H9 (cell line): ENCODE results near the gene PRKAG2. TPM values are rescaled to one million over a fixed set of nuclear protein-coding genes. Genes with fewer than 3 reads are reported as not detected.

ENCODE experiments used
- DNase-seq: peaks from one replicate; pipeline ENCODE4 v3.0.0-alpha.2; 2017
- H2AFZ ChIP-seq: one replicate; pipeline ENCODE4 v1.6.1; 2013; ENCODE audit warnings: mild to moderate bottlenecking, low read length, control low read depth, moderate library complexity
- H2AK5ac ChIP-seq: 2 replicates; pipeline ENCODE4 v1.6.1; 2013; ENCODE audit warnings: low read length, control low read depth, mixed read lengths; ENCODE audit not compliant: insufficient read length
- H2BK120ac ChIP-seq: one replicate; pipeline ENCODE4 v1.6.1; 2013; ENCODE audit warnings: low read depth, mild to moderate bottlenecking, low read length, control low read depth, inconsistent platforms; ENCODE audit not compliant: poor library complexity, severe bottlenecking
- H2BK12ac ChIP-seq: 2 replicates; pipeline ENCODE4 v1.6.1; 2013; ENCODE audit warnings: low read length, control low read depth, mixed read lengths, low read depth; ENCODE audit not compliant: insufficient read length
- H2BK15ac ChIP-seq: 2 replicates; pipeline ENCODE4 v1.6.1; 2013; ENCODE audit warnings: low read depth, low read length, control low read depth
- H2BK20ac ChIP-seq: one replicate; pipeline ENCODE4 v1.6.1; 2013; ENCODE audit warnings: low read depth, mild to moderate bottlenecking, low read length, control low read depth, inconsistent platforms; ENCODE audit not compliant: poor library complexity, severe bottlenecking
- H2BK5ac ChIP-seq: 2 replicates; pipeline ENCODE4 v1.6.1; 2013; ENCODE audit warnings: low read length, control low read depth, mixed read lengths; ENCODE audit not compliant: insufficient read length
- H3K14ac ChIP-seq: 2 replicates; pipeline ENCODE4 v1.6.1; 2013; ENCODE audit warnings: low read length, control low read depth; ENCODE audit not compliant: insufficient read depth
- H3K18ac ChIP-seq: 2 replicates; pipeline ENCODE4 v1.6.1; 2013; ENCODE audit warnings: low read depth, mild to moderate bottlenecking, mixed read lengths, low read length, control low read depth; ENCODE audit not compliant: insufficient read length
- H3K23ac ChIP-seq: 2 replicates; pipeline ENCODE4 v1.6.1; 2013; ENCODE audit warnings: low read length, control low read depth, mixed read lengths, low read depth; ENCODE audit not compliant: insufficient read length
- H3K23me2 ChIP-seq: 2 replicates; pipeline ENCODE4 v1.6.1; 2013; ENCODE audit warnings: low read depth, mild to moderate bottlenecking, mixed read lengths, low read length, control low read depth; ENCODE audit not compliant: insufficient read length, poor library complexity, severe bottlenecking
- H3K27ac ChIP-seq: 2 replicates; pipeline ENCODE4 v1.5.1; 2013; ENCODE audit warnings: low read length, control low read depth, mixed read lengths, low read depth; ENCODE audit not compliant: insufficient read length
- H3K27me3 ChIP-seq: 2 replicates; pipeline ENCODE4 v1.6.1; 2013; ENCODE audit warnings: low read length, control low read depth, inconsistent platforms; ENCODE audit not compliant: insufficient read depth
- H3K4ac ChIP-seq: 2 replicates; pipeline ENCODE4 v1.6.1; 2013; ENCODE audit warnings: low read depth, mild to moderate bottlenecking, control low read depth, inconsistent platforms, low read length, moderate library complexity
- H3K4me1 ChIP-seq: 2 replicates; pipeline ENCODE4 v1.6.1; 2013; ENCODE audit warnings: low read length, control low read depth, inconsistent platforms; ENCODE audit not compliant: insufficient read depth
- H3K4me2 ChIP-seq: 2 replicates; pipeline ENCODE4 v1.6.1; 2013; ENCODE audit warnings: low read length, control low read depth, mixed read lengths; ENCODE audit not compliant: insufficient read length, insufficient read depth
- H3K56ac ChIP-seq: 2 replicates; pipeline ENCODE4 v1.6.1; 2013; ENCODE audit warnings: low read depth, mild to moderate bottlenecking, mixed read lengths, low read length, control low read depth; ENCODE audit not compliant: insufficient read length
- H3K79me1 ChIP-seq: 2 replicates; pipeline ENCODE4 v1.6.1; 2013; ENCODE audit warnings: low read depth, mild to moderate bottlenecking, moderate library complexity, low read length, control low read depth, inconsistent platforms; ENCODE audit not compliant: insufficient read depth, poor library complexity, severe bottlenecking
- H3K79me2 ChIP-seq: 2 replicates; pipeline ENCODE4 v1.6.1; 2013; ENCODE audit warnings: low read length, control low read depth, inconsistent platforms; ENCODE audit not compliant: insufficient read depth
- H3K9ac ChIP-seq: 2 replicates; pipeline ENCODE4 v1.6.1; 2013; ENCODE audit warnings: low read length, control low read depth, mixed read lengths; ENCODE audit not compliant: insufficient read length; ENCODE audit errors: extremely low read depth
- H3K9me3 ChIP-seq: one replicate; pipeline ENCODE4 v1.6.1; 2013; ENCODE audit warnings: low read depth, low read length, inconsistent platforms; ENCODE audit not compliant: control insufficient read depth
- H3T11ph ChIP-seq: one replicate; pipeline ENCODE4 v1.6.1; 2013; ENCODE audit warnings: mild to moderate bottlenecking, low read length, control low read depth, inconsistent platforms
- H4K20me1 ChIP-seq: one replicate; pipeline ENCODE4 v1.6.1; 2013; ENCODE audit not compliant: control insufficient read depth, insufficient read length, insufficient read depth
- H4K5ac ChIP-seq: 2 replicates; pipeline ENCODE4 v1.6.1; 2013; ENCODE audit warnings: low read depth, mild to moderate bottlenecking, mixed read lengths, low read length, control low read depth; ENCODE audit not compliant: insufficient read length
- H4K8ac ChIP-seq: replicated peaks from 2 replicates; pipeline ENCODE4 v1.6.1; 2013; ENCODE audit warnings: low read length, control low read depth, mixed read lengths, low read depth; ENCODE audit not compliant: insufficient read length
- H4K91ac ChIP-seq: 2 replicates; pipeline ENCODE4 v1.6.1; 2013; ENCODE audit warnings: low read depth, mild to moderate bottlenecking, moderate library complexity, mixed read lengths, low read length, control low read depth; ENCODE audit not compliant: insufficient read length
- H3K27ac Mint-ChIP-seq, 3 experiments: 2 replicates in 2 of 3; 3 replicates in 1 of 3; pipeline ENCODE4 v1.8.0; 2020 to 2021; ENCODE audit warnings: mixed read lengths in 3 of 3, mild to moderate bottlenecking in 1 of 3, moderate library complexity in 1 of 3
- H3K27me3 Mint-ChIP-seq: 2 replicates; pipeline ENCODE4 v1.8.0; 2021; ENCODE audit warnings: low read depth, mild to moderate bottlenecking, moderate library complexity, mixed read lengths
- H3K36me3 Mint-ChIP-seq, 3 experiments: 2 replicates in 2 of 3; 3 replicates in 1 of 3; pipeline ENCODE4 v1.8.0; 2020 to 2021; ENCODE audit warnings: low read depth in 3 of 3, mixed read lengths in 3 of 3; ENCODE audit not compliant: insufficient read depth in 1 of 3
- H3K4me1 Mint-ChIP-seq, 2 experiments: 2 replicates each; pipeline ENCODE4 v1.8.0; 2020; ENCODE audit warnings: mixed read lengths in 2 of 2
- H3K4me3 Mint-ChIP-seq, 2 experiments: 2 replicates in 1 of 2; 3 replicates in 1 of 2; pipeline ENCODE4 v1.8.0; 2020 to 2021; ENCODE audit warnings: mild to moderate bottlenecking in 2 of 2, mixed read lengths in 2 of 2, moderate library complexity in 1 of 2
- H3K9me3 Mint-ChIP-seq, 2 experiments: 2 replicates in 1 of 2; 3 replicates in 1 of 2; pipeline ENCODE4 v1.8.0; 2020; ENCODE audit warnings: mild to moderate bottlenecking in 2 of 2, mixed read lengths in 2 of 2, moderate library complexity in 1 of 2
- CTCF ChIP-seq: fragments of 200-600 bp; sonication (generic); conservative IDR thresholded peaks from 3 replicates; pipeline ENCODE4 v1.8.0; 2021; ENCODE audit warnings: antibody characterized with exemption, mild to moderate bottlenecking
- WGBS: extraction: QIAGEN DNeasy Blood & Tissue Kit; methylation state at CpG from one replicate; pipeline ENCODE4 v1.1.7; 2013; ENCODE audit warnings: missing lambda C conversion rate, low lambda C conversion rate, mixed read lengths; ENCODE audit not compliant: insufficient read length; ENCODE audit errors: extremely low coverage; 5-methylcytosine and 5-hydroxymethylcytosine counted together
- total RNA-seq: library from RNA; stranded (reverse); gene quantifications from 2 replicates; pipeline ENCODE4 v1.2.1, GENCODE V29; 2021

PRKAG2 gene
- total RNA-seq, 1 experiment from 2014 or later = 11.8 TPM

- Mint-ChIP-seq H3K27ac (peak overlapping the region in 1 of 3 experiments; percentile 27; a peak in 1 of 7 replicates), H3K9me3 (no peaks in the 10 kb centered on the region)
- H2BK5ac ChIP-seq = no peak overlapping the region
Observed at GRCh38 chr7:151850491-151851124, 26.3 kb downstream of the PRKAG2 start.

More at GRCh38 chr7:151850491-151851124, 26.3 kb downstream of the PRKAG2 start:
- Histone ChIP-seq H4K5ac (no peak overlapping the region), H4K91ac (no peak overlapping the region), H3K79me2 (no peaks in the 10 kb centered on the region), H2BK20ac (no peak overlapping the region), H3T11ph (no peak overlapping the region), H3K9ac (no peak overlapping the region), H2BK120ac (no peak overlapping the region), H4K8ac (no peak overlapping the region), H3K4me1 (no peaks in the 10 kb centered on the region), H3K79me1 (no peaks in the 10 kb centered on the region), H3K4ac (no peak overlapping the region), H2AFZ (no peak overlapping the region), H3K23me2 (no peaks in the 10 kb centered on the region), H4K20me1 (no peaks in the 10 kb centered on the region), H3K9me3 (no peaks in the 10 kb centered on the region), H2BK12ac (no peak overlapping the region), H3K4me2 (no peak overlapping the region), H3K18ac (no peak overlapping the region), H3K56ac (no peak overlapping the region), H2BK15ac (no peak overlapping the region), H3K27ac (no peak overlapping the region), H2AK5ac (no peak overlapping the region), H3K14ac (no peak overlapping the region), H3K27me3 (no peaks in the 10 kb centered on the region), H3K23ac (no peak overlapping the region)
- no peak for TF ChIP-seq CTCF
- Mint-ChIP-seq H3K4me3 (no peak overlapping the region), H3K4me1 (peaks cover 0 to 10% of the 10 kb centered on the region in 2 experiments; a peak in 2 of 4 replicates), H3K36me3 (no peaks in the 10 kb centered on the region), H3K27me3 (peaks cover 2% of the 10 kb centered on the region)
- DNase-seq = no peak
- WGBS = no CpG with 5 or more reads among the region's 19 CpGs
